ENCODE measurements around the gene DDR1.

Gene DDR1

DNA sequence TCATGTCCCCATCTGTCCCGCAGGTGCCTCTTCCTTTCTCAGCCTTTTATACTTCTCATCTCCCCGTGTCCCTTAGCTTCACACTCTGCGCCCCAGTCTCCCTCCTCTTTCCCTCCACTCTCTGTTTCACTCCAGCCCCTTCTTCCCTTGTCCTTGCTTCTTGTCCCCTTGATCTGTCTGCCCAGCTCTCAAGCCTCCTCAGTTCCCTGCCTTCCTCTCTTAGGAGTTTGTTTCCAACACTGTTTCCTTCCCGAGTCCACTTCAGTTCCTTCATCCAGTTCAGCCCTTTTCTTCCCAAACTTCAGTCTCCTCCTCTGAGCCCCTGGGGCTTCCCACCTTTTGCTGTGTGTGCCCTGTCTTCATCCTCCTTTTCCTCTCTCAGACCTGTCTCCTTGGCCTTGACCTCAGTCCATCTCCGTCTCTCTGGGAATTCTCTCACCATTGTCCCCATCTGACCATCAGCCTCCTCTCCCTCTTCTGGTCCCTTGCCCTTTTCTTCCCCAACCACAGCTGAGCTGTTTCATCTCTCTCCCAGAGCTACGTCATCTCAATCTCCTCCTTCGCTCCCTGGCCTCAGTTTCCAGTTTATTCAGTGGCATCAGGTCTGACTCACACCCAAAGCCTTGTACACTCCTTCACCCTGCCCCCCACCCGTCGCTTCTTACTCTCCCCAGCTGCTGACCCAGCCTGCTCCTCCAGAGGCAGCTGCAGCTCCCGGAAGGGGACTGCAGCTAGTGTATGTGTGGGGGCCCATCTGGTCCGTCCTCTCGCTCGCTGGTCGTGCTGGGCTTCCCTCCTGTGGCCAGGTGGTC lies 2.7 kb upstream of the DDR1 start:
- Histone ChIP-seq H3K4me1 (ENCODE audit: insufficient read depth, poor library complexity, severe bottlenecking) (peaks cover 26% of the 10 kb centered on the region), H3K4me3 (ENCODE audit: severe bottlenecking) (no peak overlapping the region), H3K27me3 (ENCODE audit: insufficient read depth, poor library complexity, severe bottlenecking) (no peaks in the 10 kb centered on the region), H3K36me3 (ENCODE audit: low read depth) (peaks cover under 1% of the 10 kb centered on the region; the same call in 1 of the 2 replicates), H3K9me3 (ENCODE audit: severe bottlenecking) (no peaks in the 10 kb centered on the region), H3K27ac (ENCODE audit: poor library complexity, severe bottlenecking) (peak overlapping the region; percentile 95)
- TF ChIP-seq, protein P1, sequence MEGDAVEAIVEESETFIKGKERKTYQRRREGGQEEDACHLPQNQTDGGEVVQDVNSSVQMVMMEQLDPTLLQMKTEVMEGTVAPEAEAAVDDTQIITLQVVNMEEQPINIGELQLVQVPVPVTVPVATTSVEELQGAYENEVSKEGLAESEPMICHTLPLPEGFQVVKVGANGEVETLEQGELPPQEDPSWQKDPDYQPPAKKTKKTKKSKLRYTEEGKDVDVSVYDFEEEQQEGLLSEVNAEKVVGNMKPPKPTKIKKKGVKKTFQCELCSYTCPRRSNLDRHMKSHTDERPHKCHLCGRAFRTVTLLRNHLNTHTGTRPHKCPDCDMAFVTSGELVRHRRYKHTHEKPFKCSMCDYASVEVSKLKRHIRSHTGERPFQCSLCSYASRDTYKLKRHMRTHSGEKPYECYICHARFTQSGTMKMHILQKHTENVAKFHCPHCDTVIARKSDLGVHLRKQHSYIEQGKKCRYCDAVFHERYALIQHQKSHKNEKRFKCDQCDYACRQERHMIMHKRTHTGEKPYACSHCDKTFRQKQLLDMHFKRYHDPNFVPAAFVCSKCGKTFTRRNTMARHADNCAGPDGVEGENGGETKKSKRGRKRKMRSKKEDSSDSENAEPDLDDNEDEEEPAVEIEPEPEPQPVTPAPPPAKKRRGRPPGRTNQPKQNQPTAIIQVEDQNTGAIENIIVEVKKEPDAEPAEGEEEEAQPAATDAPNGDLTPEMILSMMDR (IDR thresholded peaks at IDR 0.05; ENCODE audit: poor library complexity, severe bottlenecking) = no peak
- ATAC-seq (ENCODE audit: low read depth) (no peak), DNase-seq (ENCODE audit: low spot score) (no peak)

DNA sequence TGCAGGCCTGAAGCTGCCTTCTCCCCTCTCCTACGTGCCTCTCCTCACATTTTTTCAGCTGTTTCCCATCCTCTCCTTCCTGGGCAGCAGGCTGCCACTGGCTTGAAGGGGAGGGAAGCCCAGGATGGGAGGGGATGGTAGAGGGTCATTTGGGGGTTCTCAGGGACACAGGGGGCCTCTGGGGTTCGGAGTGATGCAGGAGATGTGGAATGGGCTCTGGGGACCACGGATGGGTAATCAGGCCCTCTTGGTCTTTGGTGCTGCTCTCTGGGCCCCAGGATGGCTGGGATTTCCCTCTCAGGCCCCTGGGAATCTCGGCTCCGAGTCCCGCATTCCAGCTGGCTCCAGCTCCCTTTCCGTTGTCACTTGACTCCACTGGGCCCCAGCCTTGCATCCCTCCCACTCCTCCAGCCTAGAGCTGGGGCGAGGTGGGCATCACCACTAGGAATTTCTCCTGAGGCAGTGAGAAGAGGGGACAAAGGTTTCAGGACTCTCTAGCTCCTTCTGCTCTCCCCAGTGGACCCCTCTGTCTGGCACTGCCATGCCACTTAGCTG lies 2.0 kb upstream of the DDR1 start:
- TF ChIP-seq, protein P1 (IDR thresholded peaks at IDR 0.05; ENCODE audit: poor library complexity, severe bottlenecking) = no peak
- DNase-seq (ENCODE audit: low spot score) (no peak), ATAC-seq (ENCODE audit: low read depth) (no peak)
- Histone ChIP-seq H3K27me3 (ENCODE audit: insufficient read depth, poor library complexity, severe bottlenecking) (no peaks in the 10 kb centered on the region), H3K4me1 (ENCODE audit: insufficient read depth, poor library complexity, severe bottlenecking) (peaks cover 26% of the 10 kb centered on the region), H3K4me3 (ENCODE audit: severe bottlenecking) (peak overlapping the region; percentile 46), H3K36me3 (ENCODE audit: low read depth) (peaks cover 7% of the 10 kb centered on the region), H3K27ac (ENCODE audit: poor library complexity, severe bottlenecking) (peak overlapping the region; percentile 95), H3K9me3 (ENCODE audit: severe bottlenecking) (no peaks in the 10 kb centered on the region)

DNA sequence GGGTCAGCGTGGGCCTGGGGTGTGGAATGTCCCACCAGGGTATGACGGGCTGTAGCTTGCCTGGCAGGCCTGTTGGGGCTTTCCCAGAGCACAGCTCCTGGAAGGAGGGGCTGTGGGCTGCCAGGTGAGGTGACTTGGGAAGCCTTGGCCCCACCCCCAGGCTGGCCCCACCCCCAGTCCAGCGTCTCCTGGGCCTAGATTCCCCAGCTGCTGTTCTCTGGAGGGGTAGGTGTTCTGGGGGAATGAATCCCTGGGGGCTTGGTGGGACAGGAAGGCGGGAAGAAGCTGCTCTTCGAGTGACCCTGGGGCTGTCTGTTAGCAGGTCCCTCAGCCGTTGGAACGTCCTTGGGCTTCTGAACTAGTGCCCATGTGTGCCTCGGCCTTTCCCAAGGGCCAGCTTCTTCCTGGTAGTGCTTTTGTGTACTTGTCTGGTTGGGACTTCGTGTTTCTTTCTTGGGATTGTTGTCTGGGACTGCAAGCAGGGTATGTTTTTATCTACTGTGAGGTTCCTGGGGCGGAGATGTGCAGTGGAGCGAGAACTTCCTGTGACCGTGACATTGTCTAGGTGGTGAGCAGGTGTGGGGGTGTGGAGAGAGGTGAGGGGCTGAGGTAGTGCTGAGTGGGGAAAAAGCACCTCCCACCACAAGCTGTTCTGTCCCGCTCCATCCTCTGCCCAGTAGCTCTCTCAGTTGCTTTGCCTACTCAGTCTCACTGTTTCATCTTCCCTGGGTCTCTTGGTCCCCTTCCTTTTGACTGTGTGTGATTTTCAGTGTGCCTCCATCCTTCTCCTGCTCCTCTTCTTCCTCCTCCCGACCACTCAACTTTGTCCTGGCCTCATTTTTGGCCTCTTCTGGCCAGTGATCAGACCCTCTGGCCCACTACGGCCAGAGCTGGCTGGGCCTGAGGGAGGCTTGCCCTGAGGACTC lies 1.3 kb upstream of the DDR1 start:
- peak overlapping the region; percentile 95 for H3K27ac ChIP-seq (ENCODE audit: poor library complexity, severe bottlenecking)
- H3K27me3 ChIP-seq (ENCODE audit: insufficient read depth, poor library complexity, severe bottlenecking) = no peaks in the 10 kb centered on the region
- H3K9me3 ChIP-seq (ENCODE audit: severe bottlenecking) = no peaks in the 10 kb centered on the region
- peaks cover 30% of the 10 kb centered on the region for H3K4me1 ChIP-seq (ENCODE audit: insufficient read depth, poor library complexity, severe bottlenecking)
- TF ChIP-seq, protein P1 (IDR thresholded peaks at IDR 0.05; ENCODE audit: poor library complexity, severe bottlenecking) = no peak
- peaks cover 15% of the 10 kb centered on the region for H3K36me3 ChIP-seq (ENCODE audit: low read depth)
- peak; percentile 39 for ATAC-seq (ENCODE audit: low read depth)
- peak overlapping the region; percentile 46 for H3K4me3 ChIP-seq (ENCODE audit: severe bottlenecking)
- DNase-seq (ENCODE audit: low spot score) = peak; percentile 87

DNA sequence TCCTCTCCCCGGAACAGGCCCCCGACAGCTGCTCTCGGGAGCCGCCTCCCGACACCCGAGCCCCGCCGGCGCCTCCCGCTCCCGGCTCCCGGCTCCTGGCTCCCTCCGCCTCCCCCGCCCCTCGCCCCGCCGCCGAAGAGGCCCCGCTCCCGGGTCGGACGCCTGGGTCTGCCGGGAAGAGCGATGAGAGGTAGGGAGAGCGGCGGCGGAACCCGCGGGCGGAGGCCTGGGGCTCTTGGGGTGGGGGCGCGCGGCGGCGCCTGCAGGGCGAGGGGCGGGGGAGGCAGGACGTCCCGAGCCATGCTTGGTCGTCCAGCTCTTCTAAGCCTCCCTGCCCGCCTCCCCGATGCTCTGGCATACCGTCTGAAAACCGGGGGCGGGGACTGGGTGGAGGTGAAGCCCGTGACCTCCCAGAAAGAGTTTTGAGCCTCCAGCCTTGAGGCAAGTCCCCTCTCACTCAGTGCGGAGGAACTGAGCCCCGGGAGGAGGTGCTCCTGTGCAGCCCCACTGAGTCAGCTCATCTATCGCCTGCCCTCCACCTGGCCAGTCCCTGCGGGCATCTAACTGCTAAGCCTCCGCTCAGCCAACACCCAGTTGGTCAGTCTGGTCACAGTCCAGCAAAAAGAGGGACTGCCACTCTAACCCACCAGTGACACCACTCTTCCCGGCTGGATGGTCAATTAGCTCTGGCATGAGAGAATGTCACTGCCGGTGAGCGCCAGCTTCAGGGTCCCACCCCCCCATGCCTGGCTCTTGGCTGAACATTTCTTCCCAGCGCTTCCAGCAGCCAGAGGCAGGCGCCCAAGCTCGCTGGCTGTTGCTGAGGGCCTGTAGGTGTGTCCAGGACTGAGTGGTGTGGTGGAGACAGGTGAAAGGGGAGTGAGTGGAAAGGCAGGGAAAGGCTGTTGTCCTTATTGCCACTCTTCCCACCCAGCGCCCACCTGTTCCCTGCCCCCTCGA lies 482 bp downstream of the DDR1 start:
- Histone ChIP-seq H3K4me1 (ENCODE audit: insufficient read depth, poor library complexity, severe bottlenecking) (peaks cover 37% of the 10 kb centered on the region), H3K36me3 (ENCODE audit: low read depth) (peaks cover 32% of the 10 kb centered on the region), H3K9me3 (ENCODE audit: severe bottlenecking) (no peaks in the 10 kb centered on the region), H3K27me3 (ENCODE audit: insufficient read depth, poor library complexity, severe bottlenecking) (no peaks in the 10 kb centered on the region), H3K4me3 (ENCODE audit: severe bottlenecking) (peak overlapping the region; percentile 46), H3K27ac (ENCODE audit: poor library complexity, severe bottlenecking) (peak overlapping the region; percentile 95)
- TF ChIP-seq, protein P1 (IDR thresholded peaks at IDR 0.05; ENCODE audit: poor library complexity, severe bottlenecking) = no peak
- peak; percentile 3; the same call in 2 of the 3 replicates for ATAC-seq (ENCODE audit: low read depth)
- no peak for DNase-seq (ENCODE audit: low spot score)
